ENCODE results near the gene MRAS.
"Not testable (repeated sequence)": the region's sequence is repeated elsewhere in the genome, so short reads cannot be mapped to it uniquely, and the experiment has no call there.

Gene MRAS

DNA sequence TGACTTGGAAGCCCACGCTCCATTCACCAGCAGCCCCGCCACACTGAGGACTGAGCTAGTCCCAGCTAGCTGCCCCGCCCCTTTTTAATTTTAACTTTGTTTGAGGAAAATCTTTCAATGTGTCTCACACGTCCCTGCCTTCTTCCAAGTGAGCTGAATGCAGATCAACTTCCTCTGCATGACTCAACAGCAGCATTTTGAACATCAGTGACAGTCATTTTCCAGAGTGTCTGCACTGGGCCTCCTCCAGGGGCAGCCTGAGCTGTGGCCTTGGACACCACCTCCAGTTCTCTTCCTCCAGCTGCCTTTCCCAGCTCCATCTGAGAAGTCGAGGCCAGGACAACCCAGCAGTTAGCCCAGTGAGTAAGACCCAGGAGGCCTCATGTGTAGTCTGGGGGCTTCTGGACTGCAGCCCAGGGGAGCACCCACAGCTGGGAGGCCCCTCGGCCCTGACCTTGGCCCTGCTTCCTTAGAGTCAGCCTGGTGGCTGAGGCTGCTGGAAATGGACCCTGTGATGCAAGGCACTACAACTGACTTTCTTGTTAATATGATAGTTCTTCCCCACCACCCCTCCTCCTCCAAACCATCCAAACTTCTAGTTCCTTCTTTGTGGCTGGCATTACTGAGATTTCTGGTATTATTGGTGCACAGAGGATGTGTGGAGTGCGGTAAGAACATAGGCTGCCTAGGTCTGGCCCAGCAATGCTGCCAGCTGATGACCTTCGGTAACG lies 64.6 kb downstream of the MRAS start:
- no peak overlapping the region for H3K4me3 ChIP-seq (ENCODE audit: low read depth, low read length)

DNA sequence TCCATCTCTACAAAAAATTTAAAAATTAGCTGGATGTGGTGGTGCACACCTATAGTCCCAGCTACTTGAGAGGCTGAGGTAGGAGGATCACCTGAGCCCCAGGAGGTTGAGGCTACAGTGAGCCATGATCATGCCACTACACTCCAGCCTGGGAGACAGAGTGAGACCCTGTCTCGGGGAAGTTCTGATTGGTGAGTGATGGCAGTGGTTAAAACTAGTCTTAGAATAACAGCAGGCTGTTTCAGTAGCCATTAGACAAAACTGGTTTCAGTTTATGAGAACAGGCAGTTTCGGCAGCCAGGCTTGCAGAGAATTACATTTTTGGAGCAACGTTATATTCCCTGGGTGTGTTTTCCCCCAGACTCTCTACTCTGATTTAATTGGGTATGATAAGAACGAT lies 67.9 kb downstream of the MRAS start:
- H3K4me3 ChIP-seq (ENCODE audit: low read depth, low read length): not testable (repeated sequence)

DNA sequence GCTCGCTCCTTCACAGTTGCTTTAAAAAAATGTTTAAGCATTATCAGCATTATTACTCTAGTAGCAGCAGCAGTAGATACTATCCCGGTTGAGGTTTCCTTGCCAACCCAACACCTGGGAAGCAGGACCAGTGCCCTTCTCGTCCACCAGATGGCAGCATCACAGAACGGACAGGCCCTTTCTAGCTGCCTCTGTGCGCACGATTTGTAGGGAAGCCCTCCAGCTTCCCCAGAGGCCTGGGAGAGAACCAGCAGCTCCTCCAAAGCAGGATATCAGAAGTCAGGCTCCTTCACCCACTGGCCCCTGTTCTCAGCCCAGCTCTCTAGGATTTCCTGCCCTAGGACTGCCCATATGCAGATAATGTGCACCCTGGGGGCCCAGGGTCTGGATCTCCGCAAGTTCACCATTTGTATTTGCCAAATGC lies 69.2 kb downstream of the MRAS start:
- no peak overlapping the region for H3K4me3 ChIP-seq (ENCODE audit: low read depth, low read length)

DNA sequence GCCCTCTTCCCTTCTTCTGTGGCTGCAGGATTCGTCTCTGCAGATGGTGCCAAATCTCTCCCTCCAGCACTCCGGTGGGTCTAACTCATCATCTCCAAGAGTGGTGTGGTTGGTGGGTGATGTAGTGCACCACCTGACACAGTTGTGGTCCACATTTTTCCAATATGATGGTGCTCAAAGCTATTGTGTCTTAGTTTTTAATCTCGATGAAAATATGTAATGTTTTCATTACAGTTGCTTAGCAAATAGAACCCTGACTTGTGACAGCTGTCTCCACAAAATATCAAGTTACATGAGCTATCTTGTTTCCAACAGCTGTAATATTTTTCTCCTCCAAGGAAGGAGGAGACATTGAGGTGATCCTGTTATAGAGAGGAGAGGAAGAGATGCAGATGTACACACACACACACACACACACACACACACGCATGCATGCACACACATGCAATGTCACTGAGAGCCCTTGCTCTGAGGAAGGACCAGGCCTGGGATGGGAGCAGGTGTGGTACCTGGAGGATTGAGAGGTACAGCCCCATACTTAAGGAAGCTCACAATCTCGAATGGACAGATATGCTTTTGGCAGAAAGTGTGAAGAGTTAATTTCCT lies 70.3 kb downstream of the MRAS start:
- no peak overlapping the region for H3K4me3 ChIP-seq (ENCODE audit: low read depth, low read length)

DNA sequence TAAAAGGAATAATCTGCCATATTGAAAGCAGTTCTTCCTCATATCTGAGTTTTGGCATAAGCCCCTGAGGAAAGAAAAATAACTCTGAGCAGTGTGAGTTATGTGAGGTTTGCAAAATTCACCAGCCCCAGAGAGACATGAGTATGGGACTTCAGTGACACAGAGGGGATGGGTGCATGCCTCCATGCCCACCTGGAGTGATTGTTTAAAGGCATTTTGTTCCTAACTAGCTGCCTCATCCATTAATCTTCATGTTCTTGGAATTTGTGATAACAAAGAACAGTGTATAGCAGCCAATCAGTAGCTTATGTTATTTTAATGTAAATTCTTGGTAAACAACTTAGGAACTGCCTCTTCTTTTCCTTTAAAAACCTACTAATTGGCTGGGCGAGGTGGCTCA lies 74.9 kb downstream of the MRAS start:
- no peak overlapping the region for H3K4me3 ChIP-seq (ENCODE audit: low read depth, low read length)

DNA sequence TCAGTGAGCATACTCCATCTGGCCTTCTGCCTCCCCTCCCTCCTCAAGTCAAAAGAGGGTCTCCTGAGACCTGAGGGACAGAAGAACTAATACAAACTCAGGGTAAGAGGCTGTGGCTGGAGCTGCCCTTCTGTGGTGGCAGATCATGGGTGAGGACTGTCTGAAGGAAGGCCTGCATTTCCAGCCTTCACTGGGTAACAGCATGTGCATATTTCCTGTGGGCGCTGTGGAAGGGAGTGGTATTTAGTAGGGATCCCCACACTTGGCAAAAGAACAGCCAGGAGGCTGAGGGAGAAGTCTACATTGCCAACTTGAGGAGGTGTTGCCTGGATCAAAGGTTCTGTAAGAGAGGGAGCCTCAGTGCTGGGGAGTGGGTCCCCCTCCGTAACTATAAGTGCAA lies 75.9 kb downstream of the MRAS start:
- no peak overlapping the region for H3K4me3 ChIP-seq (ENCODE audit: low read depth, low read length)

DNA sequence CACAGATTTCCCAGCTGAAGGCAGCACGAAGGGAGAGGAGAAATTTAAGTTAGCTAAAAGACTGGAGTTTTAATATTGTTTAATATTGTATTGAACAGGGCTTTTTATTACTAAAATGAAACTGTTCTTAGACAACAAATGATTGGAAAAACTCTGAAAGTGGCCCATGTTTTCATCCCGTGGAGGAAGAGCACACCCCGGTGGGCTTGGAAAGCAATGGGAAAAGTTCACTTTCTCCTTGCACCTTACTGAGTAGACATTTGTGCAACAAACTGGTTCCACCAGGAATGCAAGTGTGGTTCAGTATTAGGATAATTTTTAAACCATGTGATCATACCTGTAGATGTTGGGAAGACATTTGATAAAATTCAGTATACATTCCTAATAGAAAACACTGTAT lies 77.8 kb downstream of the MRAS start:
- H3K4me3 ChIP-seq (ENCODE audit: low read depth, low read length): no peak overlapping the region

DNA sequence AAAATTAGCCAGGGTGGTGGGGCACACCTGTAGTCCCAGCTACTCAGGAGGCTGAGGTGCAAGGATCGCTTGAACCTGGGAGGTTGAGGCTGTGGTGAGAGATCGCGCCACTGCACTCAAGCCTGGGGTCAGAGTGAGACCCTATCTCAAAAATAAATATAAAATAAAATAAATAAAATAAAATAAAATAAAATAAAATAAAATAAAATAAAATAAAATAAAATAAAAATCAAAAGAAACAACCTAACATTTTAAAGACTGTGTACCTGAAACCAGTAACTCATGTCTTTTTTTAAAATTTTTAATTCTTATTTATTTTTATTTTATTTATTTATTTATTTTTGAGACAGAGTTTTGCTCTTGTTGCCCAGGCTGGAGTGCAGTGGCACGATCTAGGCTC lies 78.4 kb downstream of the MRAS start:
- not testable (repeated sequence) for H3K4me3 ChIP-seq (ENCODE audit: low read depth, low read length)

DNA sequence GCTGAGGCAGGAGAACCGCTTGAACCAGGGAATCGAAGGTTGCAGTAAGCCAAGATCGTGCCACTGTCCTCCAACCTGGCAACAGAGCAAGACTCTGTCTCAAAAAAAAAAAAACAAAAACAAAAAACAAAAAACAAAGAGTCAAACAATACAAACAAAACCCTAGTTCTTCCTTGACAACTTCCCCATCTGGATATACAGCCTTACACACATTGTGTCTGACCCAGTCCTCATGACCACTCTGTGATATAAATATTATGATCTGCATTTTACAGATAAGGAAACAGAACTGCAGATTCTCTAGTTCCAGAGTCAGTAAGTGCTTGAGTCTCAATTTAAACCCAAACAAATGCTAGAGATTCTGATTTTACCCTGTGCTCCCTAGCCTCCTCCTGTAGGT lies 81.3 kb downstream of the MRAS start:
- H3K4me3 ChIP-seq (ENCODE audit: low read depth, low read length): no peak overlapping the region

DNA sequence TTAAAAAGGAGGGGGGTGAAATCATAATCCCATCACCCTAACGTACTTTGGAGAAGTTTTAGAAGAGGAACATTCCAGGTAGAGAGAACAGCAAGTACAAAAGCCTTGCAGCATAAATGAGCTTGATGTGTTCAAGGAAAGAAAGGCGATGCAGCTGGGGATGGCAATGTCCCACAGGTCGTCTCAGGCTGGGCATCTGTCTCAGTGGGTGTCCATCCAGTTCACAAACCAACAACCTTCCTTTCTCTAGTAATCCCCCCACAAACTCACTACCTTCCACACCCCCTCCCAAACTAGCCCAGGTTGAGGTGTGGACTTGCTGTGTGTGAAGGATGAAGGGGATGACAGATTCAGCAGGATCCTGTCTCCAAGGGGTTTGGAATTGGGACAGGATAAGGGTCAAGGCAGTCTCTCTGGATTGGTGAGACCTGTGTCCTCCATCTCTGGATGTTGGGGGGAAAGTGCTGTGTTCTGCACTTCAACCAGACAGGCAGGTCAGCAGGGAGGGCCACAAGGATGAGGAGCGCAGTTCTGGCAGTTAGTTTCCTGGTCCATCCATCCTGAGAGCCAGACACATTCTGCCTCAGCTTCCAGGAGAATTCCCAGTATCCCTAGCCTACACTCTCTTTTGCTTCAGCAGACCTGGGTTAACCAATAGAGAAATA lies 84.3 kb downstream of the MRAS start:
- no peak overlapping the region for H3K4me3 ChIP-seq (ENCODE audit: low read depth, low read length)

DNA sequence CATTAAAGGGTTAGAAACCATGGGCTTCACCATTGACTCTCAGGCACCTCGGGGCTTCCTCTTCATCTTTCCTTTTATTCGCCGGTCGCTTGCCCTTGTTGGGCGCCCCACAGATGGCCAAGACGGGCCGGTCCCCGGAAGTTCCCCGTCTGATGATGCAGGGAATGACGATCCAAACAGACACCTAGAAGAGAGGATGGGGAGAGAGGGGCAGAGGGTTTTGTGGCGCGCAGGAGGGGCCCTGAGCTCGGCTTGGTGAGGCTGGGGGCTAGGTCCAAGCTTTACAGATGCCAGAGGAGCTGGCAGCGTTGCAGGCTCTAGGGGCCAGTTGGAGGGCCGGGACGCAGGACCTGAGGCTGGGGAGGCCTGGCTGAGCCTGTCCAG lies 85.5 kb downstream of the MRAS start:
- H3K4me3 ChIP-seq (ENCODE audit: low read depth, low read length): no peak overlapping the region

DNA sequence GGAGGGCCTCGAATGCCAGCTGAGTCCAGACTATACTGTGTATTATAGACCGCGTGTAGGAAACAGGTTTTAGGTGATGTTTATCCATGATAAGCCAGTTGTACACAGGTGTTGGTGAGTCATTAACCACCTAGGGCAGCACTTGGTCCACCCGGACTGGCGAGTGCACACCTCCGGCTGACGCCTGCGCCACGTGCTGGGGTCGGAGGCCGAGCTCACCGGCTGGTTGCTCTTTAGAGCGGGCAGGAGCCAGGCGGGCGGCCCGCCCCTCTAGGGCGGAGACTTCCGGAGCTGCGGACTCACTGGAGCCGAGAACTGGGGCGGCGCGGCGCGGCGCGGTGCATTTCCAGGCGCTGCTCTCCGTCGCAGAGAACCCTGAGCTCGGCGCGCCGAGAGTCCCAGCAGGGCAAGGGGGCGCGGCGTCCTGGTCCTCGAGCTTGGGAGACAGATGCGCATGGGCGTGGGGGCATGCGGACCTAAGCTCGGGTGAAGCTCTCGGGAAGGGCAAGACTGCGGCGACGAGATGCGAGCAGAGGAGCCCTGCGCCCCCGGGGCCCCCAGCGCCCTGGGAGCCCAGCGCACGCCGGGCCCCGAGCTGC lies 86.0 kb downstream of the MRAS start, which contains the start of gene ESYT3:
TSS of gene ESYT3 (plus strand) at position 341 of the 599 bp plus-strand sequence. CDS start at position 524, 183 bp downstream.
- peak within 1 kb of the TSS; percentile 34 for H3K4me3 ChIP-seq (ENCODE audit: low read depth, low read length)

DNA sequence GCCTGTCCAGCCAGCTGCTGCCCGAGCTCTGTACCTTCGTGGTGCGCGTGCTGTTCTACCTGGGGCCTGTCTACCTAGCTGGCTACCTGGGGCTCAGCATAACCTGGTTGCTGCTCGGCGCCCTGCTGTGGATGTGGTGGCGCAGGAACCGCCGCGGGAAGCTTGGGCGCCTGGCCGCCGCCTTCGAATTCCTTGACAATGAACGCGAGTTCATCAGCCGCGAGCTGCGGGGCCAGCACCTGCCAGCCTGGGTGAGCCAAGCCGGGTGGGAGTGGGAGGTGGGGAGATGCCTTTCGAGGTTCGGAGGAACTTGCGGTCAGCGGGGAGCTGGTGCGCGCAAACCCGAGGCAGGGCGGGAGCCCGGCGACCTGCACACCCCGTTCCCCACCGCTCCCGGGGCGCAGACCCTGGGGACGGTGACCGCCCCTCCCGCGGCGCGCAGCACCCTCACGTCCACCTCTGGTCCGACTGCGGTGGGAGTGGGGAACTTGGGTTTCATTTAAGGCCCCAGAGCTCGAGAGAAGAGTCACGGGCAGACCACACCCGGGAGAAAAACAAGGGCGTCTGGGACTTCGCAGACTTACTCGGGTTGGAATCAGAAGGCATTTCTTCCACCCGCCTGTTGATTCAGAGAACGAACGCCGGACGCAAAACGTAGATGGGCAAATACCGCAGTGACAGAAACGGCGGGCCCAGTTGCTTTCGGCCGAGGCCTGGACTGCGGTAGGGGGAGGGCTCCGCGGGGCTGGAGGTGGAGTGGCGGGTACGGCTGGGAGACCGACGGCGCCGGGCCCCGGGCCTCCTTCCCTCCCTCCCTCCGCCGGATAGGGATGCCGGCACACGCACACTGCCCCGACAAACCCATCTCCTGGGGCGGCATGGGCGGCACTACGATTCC lies 86.7 kb downstream of the MRAS start:
- H3K4me3 ChIP-seq (ENCODE audit: low read depth, low read length): peak overlapping the region; percentile 34

DNA sequence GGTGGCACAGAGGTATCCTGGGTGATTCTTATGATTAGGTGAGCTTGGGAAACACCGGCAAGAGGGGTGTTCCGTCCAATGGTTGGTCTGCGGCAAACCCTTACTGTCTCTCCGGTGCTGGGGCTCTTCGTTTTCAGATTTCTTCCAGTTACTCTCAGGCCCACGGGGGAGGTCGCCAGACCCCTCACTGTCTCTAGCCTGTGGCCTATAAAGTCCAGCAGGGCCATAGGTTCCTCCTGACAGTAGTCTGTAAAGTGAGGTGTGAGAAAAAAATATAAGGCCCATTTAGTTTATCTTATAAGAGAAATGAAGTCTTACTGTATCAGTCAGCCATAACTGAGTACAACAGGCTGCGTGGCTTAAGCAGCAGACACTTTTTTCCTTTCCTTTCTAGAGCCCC lies 87.5 kb downstream of the MRAS start:
- H3K4me3 ChIP-seq (ENCODE audit: low read depth, low read length): peak overlapping the region; percentile 34

DNA sequence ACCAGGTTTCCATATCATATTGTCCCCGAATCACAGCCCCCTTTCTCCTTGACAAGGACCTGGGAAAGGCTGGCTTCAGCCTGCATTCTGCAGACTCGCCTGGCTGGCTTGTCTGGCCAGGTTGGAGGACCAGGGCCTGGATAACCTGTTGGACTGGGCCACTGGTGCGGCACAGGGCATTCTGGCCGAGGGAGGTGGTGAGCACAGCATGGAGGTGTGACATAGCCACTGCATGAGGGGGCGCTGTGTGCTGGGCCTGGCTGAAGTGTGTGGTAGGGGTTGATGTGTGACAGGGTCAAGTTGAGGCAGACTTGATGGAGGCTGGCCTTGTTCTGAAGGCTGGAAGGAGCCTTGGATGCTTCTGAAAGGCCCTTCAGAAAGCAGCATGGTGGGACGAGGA lies 88.9 kb downstream of the MRAS start:
- H3K4me3 ChIP-seq (ENCODE audit: low read depth, low read length): no peak overlapping the region

DNA sequence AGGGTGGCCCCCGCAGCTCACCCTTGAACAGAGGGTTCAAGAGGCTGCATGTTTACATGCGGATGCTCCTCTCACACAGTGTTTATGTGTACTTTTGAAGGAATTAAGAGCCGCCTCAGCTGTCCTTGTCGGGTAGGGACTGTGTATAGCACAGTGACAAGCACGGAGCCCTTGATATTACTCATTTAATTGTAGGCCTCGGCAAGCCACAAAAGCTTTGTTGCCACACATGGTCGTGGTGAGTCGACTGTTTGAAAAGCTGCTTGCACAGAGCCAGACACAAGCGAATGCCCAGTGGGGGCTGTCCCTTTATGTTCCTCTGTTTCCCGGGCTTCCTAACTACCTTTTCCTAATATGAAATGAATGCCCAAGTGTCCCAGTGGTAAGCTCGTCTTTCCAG lies 90.5 kb downstream of the MRAS start:
- H3K4me3 ChIP-seq (ENCODE audit: low read depth, low read length): no peak overlapping the region

DNA sequence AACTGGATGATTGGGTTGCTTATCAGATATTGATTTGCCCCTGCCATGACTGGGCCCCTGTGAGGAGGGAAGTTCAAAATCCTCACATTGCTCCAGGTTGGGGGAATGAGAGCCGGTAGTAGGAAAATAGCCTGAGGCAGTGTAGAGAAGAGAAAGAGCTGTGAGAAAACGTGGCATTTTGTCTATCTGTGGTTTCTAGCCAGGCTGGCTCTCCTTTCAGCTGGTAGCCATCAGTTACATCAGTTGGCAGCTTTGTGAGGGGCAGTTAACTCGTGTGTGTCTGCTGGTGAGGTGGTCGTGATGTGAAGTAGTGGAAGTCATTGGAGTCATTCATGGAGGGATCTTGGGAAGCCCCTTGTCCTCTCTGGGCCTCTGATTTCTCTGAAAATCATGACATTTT lies 91.3 kb downstream of the MRAS start:
- no peak overlapping the region for H3K4me3 ChIP-seq (ENCODE audit: low read depth, low read length)

DNA sequence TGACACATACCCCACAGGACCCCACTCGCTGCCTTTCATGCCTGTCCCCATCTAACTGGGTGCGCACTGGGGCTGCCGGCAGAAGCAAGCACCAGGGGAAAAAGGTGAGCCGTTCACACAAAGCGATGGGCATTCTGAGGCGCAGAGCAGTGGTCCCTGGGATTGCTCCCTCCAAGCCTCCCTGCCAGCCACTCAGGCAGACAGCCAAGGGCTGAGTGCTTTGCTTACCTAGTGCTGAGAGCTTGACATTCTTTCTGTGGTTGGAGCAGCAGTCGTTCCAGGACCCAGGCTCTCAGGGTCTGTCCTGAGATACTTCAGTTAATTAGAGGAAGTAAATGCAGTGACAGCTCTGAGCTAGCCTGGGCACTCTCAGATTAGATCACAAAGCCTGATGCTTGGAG lies 91.7 kb downstream of the MRAS start:
- no peak overlapping the region for H3K4me3 ChIP-seq (ENCODE audit: low read depth, low read length)

DNA sequence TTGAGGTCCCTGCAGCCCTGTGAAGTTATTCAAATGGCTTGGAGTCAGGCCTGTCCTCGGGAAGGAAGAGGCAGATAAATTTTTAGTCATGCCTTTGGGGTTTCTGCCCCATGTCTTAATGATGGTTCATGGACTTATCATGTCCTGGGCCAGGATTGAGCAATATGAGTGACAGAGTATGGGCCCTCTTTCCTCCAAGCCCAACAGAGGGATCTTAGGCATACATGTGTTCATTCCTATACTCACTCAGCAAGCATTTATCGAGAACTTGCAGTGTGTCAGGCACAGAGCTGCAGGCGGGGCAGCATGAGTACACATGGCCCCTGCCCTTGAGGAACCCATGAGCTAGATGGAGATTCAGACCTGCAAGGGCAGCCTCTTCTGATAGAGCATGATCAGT lies 92.2 kb downstream of the MRAS start:
- no peak overlapping the region for H3K4me3 ChIP-seq (ENCODE audit: low read depth, low read length)

DNA sequence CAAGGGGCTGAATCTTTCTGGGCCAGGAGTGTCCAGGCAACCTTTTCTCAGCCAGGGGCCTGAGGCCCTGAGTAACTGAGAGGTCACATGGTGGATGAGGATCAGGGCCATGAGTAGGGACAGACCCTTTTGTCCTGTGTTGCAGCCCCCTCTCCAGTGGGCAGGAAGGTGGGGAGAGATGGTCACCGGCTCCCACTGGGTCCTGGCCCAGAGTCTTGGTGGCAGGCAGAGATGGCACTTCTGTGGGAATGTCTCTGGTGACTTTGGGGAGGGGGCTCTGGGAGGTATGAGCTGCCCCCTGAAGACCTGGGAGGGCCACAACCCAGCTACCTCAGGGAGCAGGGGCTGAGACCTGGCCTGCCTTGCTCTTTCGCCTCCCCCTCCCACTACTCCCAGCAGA lies 92.9 kb downstream of the MRAS start:
- H3K4me3 ChIP-seq (ENCODE audit: low read depth, low read length): no peak overlapping the region

DNA sequence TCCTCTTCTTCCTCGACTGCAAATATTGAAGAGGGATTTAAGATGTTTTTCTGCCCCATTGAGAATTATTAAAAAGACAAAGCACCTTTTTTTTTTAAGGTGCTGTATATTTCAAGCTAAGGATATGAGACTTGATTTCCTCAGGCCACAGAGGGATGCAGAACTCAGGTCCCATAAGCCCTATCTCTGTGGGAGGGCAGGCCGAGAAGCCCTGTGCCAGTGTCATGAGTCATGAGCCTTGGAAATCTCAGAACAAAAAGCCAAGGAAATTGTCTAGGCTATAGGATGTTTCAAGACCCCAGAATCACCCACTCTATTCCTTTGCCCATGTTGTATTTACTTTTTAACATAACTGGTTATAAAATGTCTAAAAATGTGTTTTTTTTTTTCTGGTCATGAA lies 93.4 kb downstream of the MRAS start:
- no peak overlapping the region for H3K4me3 ChIP-seq (ENCODE audit: low read depth, low read length)

All from iPS-11a (cell line).